Smooth muscle cell of the coronary artery (primary cell): ENCODE measurements around the gene RBMX2. TPM values are rescaled to one million over a fixed set of nuclear protein-coding genes. Genes with fewer than 3 reads are reported as not detected.

Source experiments
- total RNA-seq: library from RNA; depleted of rRNA; stranded (reverse); fragments of >200 nt; gene quantifications from 2 replicates; pipeline ENCODE4 v1.2.3, GENCODE V29; 2014; ENCODE audit warnings: low replicate concordance

The RBMX2 gene, protein sequence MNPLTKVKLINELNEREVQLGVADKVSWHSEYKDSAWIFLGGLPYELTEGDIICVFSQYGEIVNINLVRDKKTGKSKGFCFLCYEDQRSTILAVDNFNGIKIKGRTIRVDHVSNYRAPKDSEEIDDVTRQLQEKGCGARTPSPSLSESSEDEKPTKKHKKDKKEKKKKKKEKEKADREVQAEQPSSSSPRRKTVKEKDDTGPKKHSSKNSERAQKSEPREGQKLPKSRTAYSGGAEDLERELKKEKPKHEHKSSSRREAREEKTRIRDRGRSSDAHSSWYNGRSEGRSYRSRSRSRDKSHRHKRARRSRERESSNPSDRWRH
- total RNA-seq = 28.5 and 33.8 TPM in 2 replicates

DNA sequence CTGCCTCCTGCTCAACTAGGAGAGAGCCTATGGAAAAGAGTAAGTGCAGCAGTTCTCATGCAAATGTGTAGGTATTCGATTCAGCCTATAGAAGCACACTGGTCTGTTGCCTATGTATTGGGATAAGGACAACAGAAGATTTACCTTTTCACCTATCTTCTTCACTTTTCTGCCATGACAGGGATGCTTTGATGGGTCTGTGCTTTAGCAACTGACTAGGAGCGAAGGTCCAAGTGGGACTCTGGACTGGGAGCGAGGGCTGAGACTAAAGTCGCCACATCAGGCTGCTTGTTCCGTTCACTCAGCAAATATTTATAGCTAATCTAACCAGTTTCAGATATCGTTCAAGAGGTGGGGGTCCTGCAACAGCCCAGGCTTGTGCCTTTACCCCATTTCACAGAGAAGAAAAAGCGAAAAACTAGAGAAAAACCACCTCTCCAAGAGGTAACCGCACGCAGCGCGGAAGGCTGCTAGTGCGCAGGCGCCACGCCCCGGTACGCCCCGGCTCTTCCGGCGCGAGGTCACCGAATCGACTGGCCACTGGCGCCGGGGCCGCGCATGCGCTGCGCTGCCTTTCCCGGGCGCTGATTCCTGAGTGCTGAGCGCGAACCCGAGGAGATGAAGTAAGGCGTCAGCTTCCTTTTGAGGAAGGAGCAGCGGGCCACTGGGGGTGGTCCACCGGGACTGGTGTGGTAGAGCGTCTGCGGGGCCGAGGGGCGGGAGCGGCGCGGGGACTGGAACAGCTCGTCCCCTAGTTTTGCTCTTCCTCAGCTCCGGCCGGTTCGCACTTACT, at the start of gene RBMX2:
Gene RBMX2, plus strand, starts transcription at position 573 of the 793 bp plus-strand sequence. Its CDS starts 46 bp downstream, at position 619.

GRCh38 chrX:130385520-130385919, 16.3 kb upstream of the RBMX2 start, which contains the start of gene GPR119:
Gene GPR119, minus strand, starts transcription at chrX:130385674. Its CDS starts 227 bp downstream, at chrX:130385447.

Other genes with a start within 250 kb of the RBMX2 start
- 22.1 and 27.0 TPM in 2 replicates for gene AIFM1, start 236.1 kb upstream of the RBMX2 start, total RNA-seq
- 1.8 and 11.1 TPM in 2 replicates for gene RAB33A, start 230.0 kb upstream of the RBMX2 start, total RNA-seq
- gene ZNF280C, start 133.1 kb upstream of the RBMX2 start, total RNA-seq = 1.4 and 1.7 TPM in 2 replicates
- 5.7 and 11.4 TPM in 2 replicates for gene SLC25A14, start 62.1 kb upstream of the RBMX2 start, total RNA-seq
- gene GPR119, start 16.3 kb upstream of the RBMX2 start, total RNA-seq = not detected in 2 replicates